ENCODE measurements around the gene VAMP5. TPM values are rescaled to one million over a fixed set of nuclear protein-coding genes. Genes with fewer than 3 reads are reported as not detected.

The VAMP5 gene
- total and polyA plus RNA-seq, 4 donors, result 9.7 to 74.6 (median 40.2) TPM

GRCh38 chr2:85585781-85586105, 1.5 kb downstream of the VAMP5 start:
- peak overlapping the region; percentile 85 to 89 for H3K27ac ChIP-seq (ENCODE audit: low read depth in 1 of 2, low read length in 2 of 2)
- no peak for TF ChIP-seq YY1 (IDR thresholded peaks at IDR 0.05)
- TF ChIP-seq FOXA2 (IDR thresholded peaks at IDR 0.05), result no peak
- peak in 1 of 2 donors; percentile 57 for TF ChIP-seq JUND (IDR thresholded peaks at IDR 0.05)
- H3K36me3 ChIP-seq (ENCODE audit: control insufficient read depth in 4 of 4, insufficient read depth in 3 of 4, low read depth in 1 of 4, low read length in 3 of 4), result peaks cover 0 to 7% (median 2%) of the 10 kb centered on the region in 4 donors
- no peak overlapping the region for H3K9ac ChIP-seq (ENCODE audit: low read depth in 1 of 2, low read length in 2 of 2)
- H3K9me3 ChIP-seq (ENCODE audit: control insufficient read depth in 4 of 4, low read length in 3 of 4), result no peaks in the 10 kb centered on the region
- no peak for DNase-seq (ENCODE audit: low spot score)
- H3K4me3 ChIP-seq (ENCODE audit: low read depth in 1 of 3, low read length in 3 of 3), result peak overlapping the region in 1 of 3 donors; percentile 14
- peaks cover 12 to 46% (median 30%) of the 10 kb centered on the region in 4 donors for H3K4me1 ChIP-seq (ENCODE audit: control insufficient read depth in 4 of 4, insufficient read depth in 4 of 4, low read length in 3 of 4)
- no peaks in the 10 kb centered on the region for H3K27me3 ChIP-seq (ENCODE audit: control insufficient read depth in 4 of 4, insufficient read depth in 4 of 4, low read length in 3 of 4)
- 71% methylated on average over 1 of the region's 1 CpG for WGBS

- no peak overlapping the region for H3K9ac ChIP-seq (ENCODE audit: low read depth in 1 of 2, low read length in 2 of 2)
- H3K4me1 ChIP-seq (ENCODE audit: control insufficient read depth in 4 of 4, insufficient read depth in 4 of 4, low read length in 3 of 4), result peaks cover 12 to 47% (median 32%) of the 10 kb centered on the region in 4 donors
- TF ChIP-seq SP1 (IDR thresholded peaks at IDR 0.05) (no peak), ATF3 (IDR thresholded peaks at IDR 0.05) (no peak), GABPA (IDR thresholded peaks at IDR 0.05 in 1 of 2, conservative IDR thresholded peaks at IDR 0.05 in 1 of 2) (no peak), RXRA (IDR thresholded peaks at IDR 0.05) (no peak), CTCF (IDR thresholded peaks at IDR 0.05; ENCODE audit: low read depth, low read length, missing input control) (no peak), ZBTB33 (IDR thresholded peaks at IDR 0.05) (no peak), YY1 (IDR thresholded peaks at IDR 0.05) (no peak), HNF4A (conservative IDR thresholded peaks at IDR 0.05) (no peak), HNF4G (IDR thresholded peaks at IDR 0.05) (no peak), RAD21 (IDR thresholded peaks at IDR 0.05) (no peak), FOXA2 (IDR thresholded peaks at IDR 0.05) (no peak), MAX (IDR thresholded peaks at IDR 0.05) (no peak), REST (IDR thresholded peaks at IDR 0.05) (no peak), NR2F2 (IDR thresholded peaks at IDR 0.05) (no peak), FOXA1 (IDR thresholded peaks at IDR 0.05) (no peak), EGR1 (IDR thresholded peaks at IDR 0.05; ENCODE audit: low read depth in 2 of 2) (no peak)
- 69% methylated on average over 4 of the region's 4 CpGs for WGBS
- no peak for DNase-seq (ENCODE audit: low spot score)
- no peaks in the 10 kb centered on the region for H3K36me3 ChIP-seq (ENCODE audit: control insufficient read depth in 4 of 4, insufficient read depth in 3 of 4, low read depth in 1 of 4, low read length in 3 of 4)
- H3K27ac ChIP-seq (ENCODE audit: low read depth in 1 of 2, low read length in 2 of 2), result peak overlapping the region; percentile 32 to 74
- no peaks in the 10 kb centered on the region for H3K9me3 ChIP-seq (ENCODE audit: control insufficient read depth in 4 of 4, low read length in 3 of 4)
- H3K4me3 ChIP-seq (ENCODE audit: low read depth in 1 of 3, low read length in 3 of 3), result no peak overlapping the region
- no peaks in the 10 kb centered on the region for H3K27me3 ChIP-seq (ENCODE audit: control insufficient read depth in 4 of 4, insufficient read depth in 4 of 4, low read length in 3 of 4)
Observed at GRCh38 chr2:85588236-85588635, 4.0 kb downstream of the VAMP5 start.
